ENCODE measurements around the gene FUT9.

DNA sequence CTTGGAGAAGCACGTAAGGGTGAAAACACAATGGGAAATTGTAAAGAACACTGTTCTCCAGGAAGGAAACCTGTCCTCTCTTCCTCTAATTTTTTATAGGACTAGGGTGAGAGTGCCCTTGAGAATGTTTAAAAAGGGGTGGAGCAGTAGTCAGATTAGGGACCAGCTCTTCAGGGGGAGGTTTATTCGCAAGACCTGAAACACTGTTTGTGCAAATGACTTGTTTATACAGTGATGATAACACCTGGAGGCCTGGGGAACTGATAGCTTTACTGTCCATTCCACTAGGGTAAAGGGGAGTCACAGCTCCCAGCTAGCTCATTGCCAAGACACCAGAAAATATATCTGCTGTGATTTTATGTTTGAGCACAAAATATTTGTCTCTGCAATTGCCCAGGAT lies 8.1 kb upstream of the FUT9 start:
- TF ChIP-seq ESRRG (CRISPR knock-in tag; IDR thresholded peaks at IDR 0.05) = no peak
- TF ChIP-seq, protein P1, sequence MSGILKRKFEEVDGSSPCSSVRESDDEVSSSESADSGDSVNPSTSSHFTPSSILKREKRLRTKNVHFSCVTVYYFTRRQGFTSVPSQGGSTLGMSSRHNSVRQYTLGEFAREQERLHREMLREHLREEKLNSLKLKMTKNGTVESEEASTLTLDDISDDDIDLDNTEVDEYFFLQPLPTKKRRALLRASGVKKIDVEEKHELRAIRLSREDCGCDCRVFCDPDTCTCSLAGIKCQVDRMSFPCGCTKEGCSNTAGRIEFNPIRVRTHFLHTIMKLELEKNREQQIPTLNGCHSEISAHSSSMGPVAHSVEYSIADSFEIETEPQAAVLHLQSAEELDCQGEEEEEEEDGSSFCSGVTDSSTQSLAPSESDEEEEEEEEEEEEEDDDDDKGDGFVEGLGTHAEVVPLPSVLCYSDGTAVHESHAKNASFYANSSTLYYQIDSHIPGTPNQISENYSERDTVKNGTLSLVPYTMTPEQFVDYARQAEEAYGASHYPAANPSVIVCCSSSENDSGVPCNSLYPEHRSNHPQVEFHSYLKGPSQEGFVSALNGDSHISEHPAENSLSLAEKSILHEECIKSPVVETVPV (CRISPR knock-in tag; IDR thresholded peaks at IDR 0.05) = no peak
- TF ChIP-seq, protein P2, sequence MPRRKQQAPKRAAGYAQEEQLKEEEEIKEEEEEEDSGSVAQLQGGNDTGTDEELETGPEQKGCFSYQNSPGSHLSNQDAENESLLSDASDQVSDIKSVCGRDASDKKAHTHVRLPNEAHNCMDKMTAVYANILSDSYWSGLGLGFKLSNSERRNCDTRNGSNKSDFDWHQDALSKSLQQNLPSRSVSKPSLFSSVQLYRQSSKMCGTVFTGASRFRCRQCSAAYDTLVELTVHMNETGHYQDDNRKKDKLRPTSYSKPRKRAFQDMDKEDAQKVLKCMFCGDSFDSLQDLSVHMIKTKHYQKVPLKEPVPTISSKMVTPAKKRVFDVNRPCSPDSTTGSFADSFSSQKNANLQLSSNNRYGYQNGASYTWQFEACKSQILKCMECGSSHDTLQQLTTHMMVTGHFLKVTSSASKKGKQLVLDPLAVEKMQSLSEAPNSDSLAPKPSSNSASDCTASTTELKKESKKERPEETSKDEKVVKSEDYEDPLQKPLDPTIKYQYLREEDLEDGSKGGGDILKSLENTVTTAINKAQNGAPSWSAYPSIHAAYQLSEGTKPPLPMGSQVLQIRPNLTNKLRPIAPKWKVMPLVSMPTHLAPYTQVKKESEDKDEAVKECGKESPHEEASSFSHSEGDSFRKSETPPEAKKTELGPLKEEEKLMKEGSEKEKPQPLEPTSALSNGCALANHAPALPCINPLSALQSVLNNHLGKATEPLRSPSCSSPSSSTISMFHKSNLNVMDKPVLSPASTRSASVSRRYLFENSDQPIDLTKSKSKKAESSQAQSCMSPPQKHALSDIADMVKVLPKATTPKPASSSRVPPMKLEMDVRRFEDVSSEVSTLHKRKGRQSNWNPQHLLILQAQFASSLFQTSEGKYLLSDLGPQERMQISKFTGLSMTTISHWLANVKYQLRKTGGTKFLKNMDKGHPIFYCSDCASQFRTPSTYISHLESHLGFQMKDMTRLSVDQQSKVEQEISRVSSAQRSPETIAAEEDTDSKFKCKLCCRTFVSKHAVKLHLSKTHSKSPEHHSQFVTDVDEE (CRISPR knock-in tag; IDR thresholded peaks at IDR 0.05) = no peak
- TF ChIP-seq RARB (CRISPR knock-in tag; IDR thresholded peaks at IDR 0.05) = no peak
- TF ChIP-seq ARNTL (CRISPR knock-in tag; IDR thresholded peaks at IDR 0.05; ENCODE audit: borderline replicate concordance, low read depth) = no peak
- no peak for TF ChIP-seq BACH2 (CRISPR knock-in tag; IDR thresholded peaks at IDR 0.05; ENCODE audit: borderline replicate concordance)
- TF ChIP-seq SNAI2 (CRISPR knock-in tag; IDR thresholded peaks at IDR 0.05) = no peak
